HG02885 (cell line): ENCODE measurements around the gene KNCN.

ENCODE experiments used
- ATAC-seq: cut with Tn5 transposase; IDR thresholded peaks from one replicate; pipeline ENCODE4 v1.9.1; 2021; ENCODE audit warnings: mild to moderate bottlenecking; ENCODE audit not compliant: unreplicated experiment, poor library complexity

The KNCN gene

GRCh38 chr1:46510341-46510997, 41.0 kb downstream of the KNCN start:
- ATAC-seq = no peak

DNA sequence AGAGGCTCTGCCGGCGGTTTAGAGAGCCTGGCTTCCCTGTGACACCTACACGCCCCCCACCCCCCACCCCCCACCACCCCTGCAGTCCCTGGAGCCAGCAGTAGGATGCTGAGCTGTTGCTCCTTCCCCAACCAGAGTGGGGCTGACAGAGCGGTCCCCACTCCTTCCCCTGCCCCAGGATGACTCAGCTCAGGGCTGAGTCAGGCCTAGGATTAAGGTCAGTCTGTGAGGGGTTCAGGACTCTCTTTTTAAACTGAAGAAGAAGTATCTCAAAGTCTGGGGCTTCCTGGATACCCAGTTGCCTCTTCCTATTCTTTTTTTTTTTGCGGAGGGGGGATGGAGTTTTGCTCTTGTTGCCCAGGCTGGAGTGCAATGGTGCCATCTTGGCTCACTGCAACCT, 42.7 kb downstream of the KNCN start:
- ATAC-seq = no peak

GRCh38 chr1:46506470-46507219, 44.8 kb downstream of the KNCN start:
- no peak for ATAC-seq

GRCh38 chr1:46503421-46503820, 48.0 kb downstream of the KNCN start:
- no peak for ATAC-seq

GRCh38 chr1:46501528-46501927, 49.9 kb downstream of the KNCN start:
- no peak for ATAC-seq

- ATAC-seq = no peak
Observed at GRCh38 chr1:46497665-46498064, 53.8 kb downstream of the KNCN start.

GRCh38 chr1:46497020-46497419, 54.4 kb downstream of the KNCN start:
- ATAC-seq = no peak

DNA sequence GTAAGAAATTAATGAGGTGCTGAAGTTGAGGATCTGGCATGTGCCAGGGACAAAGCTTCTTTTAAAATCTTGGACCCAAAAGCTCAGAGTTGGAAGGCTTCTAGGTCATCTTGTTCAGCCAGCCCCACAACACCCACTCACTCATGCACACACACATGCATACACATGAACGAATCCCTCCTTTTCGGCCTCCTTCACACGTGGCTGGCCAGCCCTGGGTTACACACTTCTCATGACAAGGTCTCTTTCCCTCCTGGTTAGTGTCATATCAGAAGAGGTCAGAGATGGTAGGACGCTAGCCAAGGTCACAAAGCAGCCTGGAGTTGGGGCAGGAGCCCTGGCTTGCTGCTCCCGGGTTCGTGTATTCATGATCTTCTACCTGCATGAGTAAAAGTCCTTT, 54.9 kb downstream of the KNCN start:
- ATAC-seq = no peak

- ATAC-seq = no peak
Observed at GRCh38 chr1:46495778-46496177, 55.7 kb downstream of the KNCN start.
